Stimulated activated naive CD8-positive, alpha-beta T cell treated with anti-CD3 and anti-CD28 coated beads, Interleukin-15, Interleukin-2, amounts not matched to agents 100 U/mL and 50 U/mL, for 24 hours (primary cell): Measurements from ENCODE around the gene TUNAR.
A peak's percentile ranks its signal among the peaks of the same experiment; 100 is the strongest.

ENCODE experiments used
- ATAC-seq: fragments of 150-1000 bp; cut with Tn5 transposase; one replicate; pipeline ENCODE4 v1.10.0; 2021
- DNase-seq: peaks from one replicate; pipeline ENCODE4 v3.0.0; 2021

TUNAR gene

GRCh38 chr14:95876761-95877538, at the start of gene TUNAR:
Gene TUNAR (plus strand): TSS chr14:95876832.
- DNase-seq, result no peak
- no peak for ATAC-seq

GRCh38 chr14:95828649-95829265, 47.9 kb upstream of the TUNAR start:
- no peak for DNase-seq
- ATAC-seq, result no peak

- DNase-seq (no peak), ATAC-seq (no peak)
Observed at GRCh38 chr14:95829321-95829720, 47.3 kb upstream of the TUNAR start.

GRCh38 chr14:95830386-95830785, 46.2 kb upstream of the TUNAR start:
- no peak for DNase-seq
- ATAC-seq, result no peak

GRCh38 chr14:95831041-95831440, 45.6 kb upstream of the TUNAR start:
- no peak for DNase-seq
- no peak for ATAC-seq

- ATAC-seq (no peak), DNase-seq (no peak)
Observed at GRCh38 chr14:95831468-95831867, 45.2 kb upstream of the TUNAR start.

GRCh38 chr14:95832012-95832411, 44.6 kb upstream of the TUNAR start:
- ATAC-seq, result no peak

GRCh38 chr14:95833429-95833828, 43.2 kb upstream of the TUNAR start:
- no peak for DNase-seq
- no peak for ATAC-seq

More at GRCh38 chr14:95832012-95832411, 44.6 kb upstream of the TUNAR start:
- DNase-seq, result no peak

- ATAC-seq, result no peak
Observed at GRCh38 chr14:95834496-95834895, 42.1 kb upstream of the TUNAR start.

GRCh38 chr14:95835121-95835730, 41.4 kb upstream of the TUNAR start:
- peak; percentile 3 for DNase-seq
- ATAC-seq, result peak; percentile 73

More at GRCh38 chr14:95834496-95834895, 42.1 kb upstream of the TUNAR start:
- DNase-seq, result no peak

GRCh38 chr14:95838862-95839261, 37.8 kb upstream of the TUNAR start:
- no peak for ATAC-seq
- DNase-seq, result no peak

GRCh38 chr14:95840094-95840700, 36.4 kb upstream of the TUNAR start:
- DNase-seq (no peak), ATAC-seq (no peak)

GRCh38 chr14:95841668-95842067, 35.0 kb upstream of the TUNAR start:
- no peak for DNase-seq
- no peak for ATAC-seq

GRCh38 chr14:95849761-95850160, 26.9 kb upstream of the TUNAR start:
- ATAC-seq (no peak), DNase-seq (no peak)

- ATAC-seq, result no peak
Observed at GRCh38 chr14:95850429-95850828, 26.2 kb upstream of the TUNAR start.

GRCh38 chr14:95855606-95856005, 21.0 kb upstream of the TUNAR start:
- ATAC-seq, result no peak
- DNase-seq, result no peak

More at GRCh38 chr14:95850429-95850828, 26.2 kb upstream of the TUNAR start:
- DNase-seq, result no peak

- DNase-seq (no peak), ATAC-seq (no peak)
Observed at GRCh38 chr14:95857275-95857674, 19.4 kb upstream of the TUNAR start.

GRCh38 chr14:95858893-95859292, 17.7 kb upstream of the TUNAR start:
- no peak for ATAC-seq
- no peak for DNase-seq

GRCh38 chr14:95862243-95862642, 14.4 kb upstream of the TUNAR start:
- ATAC-seq (no peak), DNase-seq (no peak)

- no peak for DNase-seq
- no peak for ATAC-seq
Observed at GRCh38 chr14:95863295-95863694, 13.3 kb upstream of the TUNAR start.

GRCh38 chr14:95869776-95870175, 6.9 kb upstream of the TUNAR start:
- ATAC-seq (no peak), DNase-seq (no peak)

- ATAC-seq, result no peak
- DNase-seq, result no peak
Observed at GRCh38 chr14:95870772-95871171, 5.9 kb upstream of the TUNAR start.

- DNase-seq (no peak), ATAC-seq (no peak)
Observed at GRCh38 chr14:95871531-95871930, 5.1 kb upstream of the TUNAR start.
